ENCODE data around the gene OR6B1.

DNA sequence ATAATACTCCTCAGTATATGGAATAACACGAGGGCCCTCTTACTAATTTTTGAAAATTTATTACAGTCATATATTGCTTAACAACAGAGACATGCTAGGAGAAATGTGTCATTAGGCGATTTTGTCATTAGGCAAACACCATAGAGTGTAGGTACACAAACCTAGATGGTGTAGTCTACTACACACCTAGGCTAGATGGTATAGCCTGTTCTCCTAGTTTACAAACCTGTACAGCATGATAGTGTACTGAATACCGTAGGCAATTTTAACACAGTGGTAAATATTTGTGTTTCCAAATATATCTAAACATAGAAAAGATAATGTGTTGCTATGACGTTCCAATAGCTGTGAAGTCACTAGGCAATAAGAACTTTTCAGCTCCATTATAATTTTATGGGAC is 32.7 kb upstream of the OR6B1 start:
- TF ChIP-seq CTCF (IDR thresholded peaks at IDR 0.05) (no peak), ZFX (IDR thresholded peaks at IDR 0.05; ENCODE audit: borderline replicate concordance) (no peak)

Data from 22Rv1 (cell line).